ENCODE data around the gene NOTCH3. TPM values are rescaled to one million over a fixed set of nuclear protein-coding genes. Genes with fewer than 3 reads are reported as not detected.

Gene NOTCH3
- polyA plus RNA-seq, 2 donors = 34.7 to 46.2 TPM

DNA sequence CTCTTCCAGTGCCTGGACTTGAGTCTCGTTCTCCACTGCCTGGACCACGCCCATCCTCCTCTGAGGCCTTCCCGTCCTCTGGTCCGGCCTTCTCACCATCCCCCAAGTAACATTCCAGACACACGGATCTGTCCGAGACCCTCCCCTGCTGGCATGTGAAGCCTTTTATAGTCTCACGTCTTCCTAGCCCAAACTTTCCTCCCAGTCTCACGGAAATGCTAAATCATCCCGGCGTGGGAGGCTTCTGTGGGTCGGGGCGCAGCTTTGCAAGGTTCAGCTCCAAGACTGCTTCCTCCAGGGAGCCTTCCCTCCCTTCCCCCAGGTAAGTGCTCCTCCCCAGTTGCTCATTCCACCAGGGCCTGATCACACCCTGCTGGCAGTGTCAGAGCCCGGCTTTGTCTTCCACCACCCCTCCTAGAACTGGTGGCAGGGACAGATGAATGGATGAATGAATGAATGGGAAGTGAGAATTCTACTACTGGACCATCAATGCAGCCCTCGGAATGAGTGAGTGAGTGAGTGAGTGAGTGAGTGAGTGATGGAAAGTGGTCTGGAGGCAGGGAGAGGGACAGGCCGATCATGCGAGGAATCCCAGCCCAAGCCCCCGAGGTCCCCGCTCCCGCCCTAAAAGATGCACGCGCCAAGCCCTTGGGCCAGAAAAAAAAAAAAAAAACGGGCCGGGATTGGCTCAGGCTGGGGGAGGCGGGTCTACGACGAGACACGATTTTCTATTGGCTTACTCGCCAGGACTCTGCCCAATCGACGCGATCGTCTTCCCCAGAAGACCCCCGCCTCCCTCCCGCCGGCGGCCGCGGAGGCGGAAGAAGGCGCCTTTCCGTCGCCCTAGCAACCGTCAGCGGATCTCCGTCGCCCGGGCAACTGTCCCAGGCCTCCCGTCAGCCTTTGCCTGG is 22.2 kb upstream of the NOTCH3 start:
- peak overlapping the region; percentile 45 to 55 for H3K4me3 ChIP-seq (ENCODE audit: low read depth in 1 of 2, low read length in 2 of 2)

DNA sequence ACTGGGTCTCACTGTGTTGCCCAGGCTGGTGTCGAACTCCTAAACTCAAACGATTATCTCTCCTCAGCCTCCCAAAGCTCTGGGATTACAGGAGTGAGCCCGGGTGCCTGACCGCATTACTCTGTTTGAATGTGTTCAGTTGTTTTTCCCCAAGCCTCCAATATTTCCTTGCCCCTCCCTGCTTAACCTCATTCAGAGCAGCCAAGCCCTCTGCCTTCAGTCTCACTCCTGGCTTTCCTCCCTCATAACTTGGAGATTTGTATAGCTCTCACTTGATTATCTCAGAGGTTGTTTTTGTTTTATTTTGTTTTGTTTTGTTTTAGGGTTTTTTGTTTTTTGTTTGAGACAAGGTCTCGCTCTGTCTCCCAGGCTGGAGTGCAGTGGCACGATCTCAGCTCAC is 20.0 kb upstream of the NOTCH3 start:
- Histone ChIP-seq H3K9me3 (ENCODE audit: control insufficient read depth in 2 of 2, insufficient read depth in 1 of 2, low read depth in 1 of 2, low read length in 1 of 2) (no peaks in the 10 kb centered on the region), H3K27me3 (ENCODE audit: control insufficient read depth in 1 of 2, insufficient read depth in 2 of 2, low read length in 2 of 2) (no peaks in the 10 kb centered on the region), H3K4me1 (ENCODE audit: control insufficient read depth in 2 of 2, insufficient read depth in 2 of 2, low read length in 1 of 2) (peaks cover 3 to 16% of the 10 kb centered on the region in 2 donors), H3K36me3 (ENCODE audit: control insufficient read depth in 2 of 2, insufficient read depth in 2 of 2, low read length in 1 of 2) (no peaks in the 10 kb centered on the region), H3K27ac (ENCODE audit: low read depth in 2 of 2, low read length in 1 of 2) (peak overlapping the region; percentile 7 to 23), H3K4me3 (ENCODE audit: low read depth in 1 of 2, low read length in 2 of 2) (no peak overlapping the region)
- WGBS, 2 donors = 57 to 64% methylated on average over 6 of the region's 6 CpGs

More for the DNA sequence above, 22.2 kb upstream of the NOTCH3 start:
- Histone ChIP-seq H3K36me3 (ENCODE audit: control insufficient read depth in 2 of 2, insufficient read depth in 2 of 2, low read length in 1 of 2) (peaks cover 0 to 3% of the 10 kb centered on the region in 2 donors), H3K27me3 (ENCODE audit: control insufficient read depth in 1 of 2, insufficient read depth in 2 of 2, low read length in 2 of 2) (no peaks in the 10 kb centered on the region), H3K9me3 (ENCODE audit: control insufficient read depth in 2 of 2, insufficient read depth in 1 of 2, low read depth in 1 of 2, low read length in 1 of 2) (no peaks in the 10 kb centered on the region), H3K27ac (ENCODE audit: low read depth in 2 of 2, low read length in 1 of 2) (peak overlapping the region in 1 of 2 donors; percentile 75), H3K4me1 (ENCODE audit: control insufficient read depth in 2 of 2, insufficient read depth in 2 of 2, low read length in 1 of 2) (peaks cover 3 to 16% of the 10 kb centered on the region in 2 donors)
- WGBS, 2 donors = 1 to 2% methylated on average over 44 to 48 of the region's 48 CpGs

DNA sequence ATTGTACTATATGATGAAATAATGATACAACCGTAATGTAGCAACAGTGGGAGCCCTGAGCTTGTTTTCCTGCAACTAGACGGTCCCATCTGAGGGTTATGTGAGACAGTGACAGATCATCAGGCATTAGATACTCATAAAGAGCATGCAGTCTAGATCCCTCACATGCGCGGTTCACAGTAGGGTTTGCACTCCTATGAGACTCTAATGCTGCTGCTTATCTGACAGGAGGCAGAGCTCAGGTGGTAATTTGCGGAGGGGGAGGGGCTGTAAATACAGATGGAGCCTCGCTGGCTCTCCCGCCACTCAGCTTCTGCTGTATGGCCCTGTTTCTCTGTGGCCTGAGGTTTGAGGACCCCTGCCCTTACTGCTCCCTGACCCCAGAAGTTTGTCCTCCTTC is 17.7 kb upstream of the NOTCH3 start:
- 74 to 84% methylated on average over 7 of the region's 7 CpGs for WGBS, 2 donors
- Histone ChIP-seq H3K27me3 (ENCODE audit: control insufficient read depth in 1 of 2, insufficient read depth in 2 of 2, low read length in 2 of 2) (no peaks in the 10 kb centered on the region), H3K36me3 (ENCODE audit: control insufficient read depth in 2 of 2, insufficient read depth in 2 of 2, low read length in 1 of 2) (no peaks in the 10 kb centered on the region), H3K4me1 (ENCODE audit: control insufficient read depth in 2 of 2, insufficient read depth in 2 of 2, low read length in 1 of 2) (peaks cover under 1 to 10% of the 10 kb centered on the region in 2 donors), H3K27ac (ENCODE audit: low read depth in 2 of 2, low read length in 1 of 2) (no peak overlapping the region), H3K4me3 (ENCODE audit: low read depth in 1 of 2, low read length in 2 of 2) (no peak overlapping the region), H3K9me3 (ENCODE audit: control insufficient read depth in 2 of 2, insufficient read depth in 1 of 2, low read depth in 1 of 2, low read length in 1 of 2) (no peaks in the 10 kb centered on the region)

DNA sequence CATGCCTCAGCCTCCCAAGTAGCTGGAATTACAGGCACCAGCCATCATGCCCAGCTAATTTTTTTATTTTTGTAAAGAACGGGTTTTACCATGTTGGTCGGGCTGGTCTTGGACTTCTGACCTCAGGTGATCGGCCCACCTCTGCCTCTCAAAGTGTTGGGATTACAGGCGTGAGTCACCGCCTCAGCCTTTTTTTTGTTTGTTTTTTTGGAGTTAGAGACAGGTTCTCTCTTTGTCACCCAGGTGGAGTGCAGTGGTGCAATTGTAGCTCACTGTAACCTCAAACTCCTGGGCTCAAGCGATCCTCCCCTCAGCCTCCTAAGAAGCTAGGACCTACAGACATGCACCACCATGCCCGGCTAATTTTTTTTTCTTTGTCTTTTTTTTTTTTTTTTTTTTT is 15.6 kb upstream of the NOTCH3 start:
- peak overlapping the region; percentile 27 to 55 for H3K27ac ChIP-seq (ENCODE audit: low read depth in 2 of 2, low read length in 1 of 2)
- H3K4me1 ChIP-seq (ENCODE audit: control insufficient read depth in 2 of 2, insufficient read depth in 2 of 2, low read length in 1 of 2) = peaks cover 0 to 2% of the 10 kb centered on the region in 2 donors
- no peaks in the 10 kb centered on the region for H3K27me3 ChIP-seq (ENCODE audit: control insufficient read depth in 1 of 2, insufficient read depth in 2 of 2, low read length in 2 of 2)
- no peaks in the 10 kb centered on the region for H3K9me3 ChIP-seq (ENCODE audit: control insufficient read depth in 2 of 2, insufficient read depth in 1 of 2, low read depth in 1 of 2, low read length in 1 of 2)
- WGBS, 2 donors = 50 to 54% methylated on average over 7 of the region's 7 CpGs
- no peak overlapping the region for H3K4me3 ChIP-seq (ENCODE audit: low read depth in 1 of 2, low read length in 2 of 2)
- no peaks in the 10 kb centered on the region for H3K36me3 ChIP-seq (ENCODE audit: control insufficient read depth in 2 of 2, insufficient read depth in 2 of 2, low read length in 1 of 2)

DNA sequence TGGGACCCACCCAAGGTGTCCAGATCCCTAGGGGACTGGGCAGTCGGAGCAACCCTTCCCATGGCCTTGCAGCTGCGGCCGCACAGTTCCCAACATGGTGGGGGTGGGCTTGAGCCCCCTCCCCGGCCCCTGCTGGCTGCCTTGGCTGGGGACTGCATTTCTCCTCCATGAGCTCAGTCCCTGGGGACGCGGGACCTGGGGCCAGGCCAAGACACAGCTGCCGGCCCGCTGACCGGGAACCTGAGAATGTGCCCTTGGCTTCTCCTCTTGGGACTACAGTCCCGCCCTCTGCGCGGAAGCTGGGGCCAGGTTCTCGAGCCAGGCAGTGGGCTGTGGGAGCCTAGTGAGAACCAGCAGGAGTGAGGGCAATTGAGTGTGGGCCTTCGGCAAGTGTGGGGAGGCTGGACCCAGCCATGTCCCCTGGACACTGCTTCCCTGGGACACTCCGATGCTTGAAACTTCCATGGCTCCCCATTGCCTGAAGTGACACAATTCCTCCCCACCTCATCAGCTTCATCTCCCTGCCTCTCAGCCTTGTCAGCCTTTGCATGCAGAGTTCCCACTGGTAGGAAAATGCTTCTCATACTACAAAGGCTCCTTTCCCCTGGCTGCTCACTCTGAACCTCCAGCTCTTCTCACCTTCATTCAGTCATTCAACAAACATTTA is 13.1 kb upstream of the NOTCH3 start:
- H3K27me3 ChIP-seq (ENCODE audit: control insufficient read depth in 1 of 2, insufficient read depth in 2 of 2, low read length in 2 of 2) = no peaks in the 10 kb centered on the region
- no peaks in the 10 kb centered on the region for H3K36me3 ChIP-seq (ENCODE audit: control insufficient read depth in 2 of 2, insufficient read depth in 2 of 2, low read length in 1 of 2)
- H3K9me3 ChIP-seq (ENCODE audit: control insufficient read depth in 2 of 2, insufficient read depth in 1 of 2, low read depth in 1 of 2, low read length in 1 of 2) = no peaks in the 10 kb centered on the region
- WGBS, 2 donors = 68 to 76% methylated on average over 15 of the region's 15 CpGs
- H3K4me3 ChIP-seq (ENCODE audit: low read depth in 1 of 2, low read length in 2 of 2) = no peak overlapping the region
- H3K27ac ChIP-seq (ENCODE audit: low read depth in 2 of 2, low read length in 1 of 2) = no peak overlapping the region
- peaks cover 0 to 3% of the 10 kb centered on the region in 2 donors for H3K4me1 ChIP-seq (ENCODE audit: control insufficient read depth in 2 of 2, insufficient read depth in 2 of 2, low read length in 1 of 2)

DNA sequence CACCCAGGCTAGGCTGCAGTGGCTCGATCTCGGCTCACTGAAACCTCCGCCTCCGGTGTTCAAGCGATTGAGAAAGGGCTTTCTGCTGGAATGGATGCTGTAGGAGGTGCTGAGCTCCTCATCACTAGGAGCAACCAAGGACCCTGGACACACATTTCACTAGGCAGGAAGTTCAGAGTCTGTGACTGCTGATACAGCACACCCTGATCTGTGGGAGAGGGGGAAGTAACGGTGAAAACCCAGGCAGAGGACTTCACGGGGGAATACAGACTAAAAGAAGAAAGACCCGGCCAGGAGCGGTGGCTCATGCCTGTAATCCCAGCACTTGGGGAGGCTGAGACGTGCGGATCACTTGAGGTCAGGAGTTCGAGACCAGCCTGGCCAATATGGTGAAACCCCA is 11.9 kb upstream of the NOTCH3 start:
- H3K27ac ChIP-seq (ENCODE audit: low read depth in 2 of 2, low read length in 1 of 2) = no peak overlapping the region

DNA sequence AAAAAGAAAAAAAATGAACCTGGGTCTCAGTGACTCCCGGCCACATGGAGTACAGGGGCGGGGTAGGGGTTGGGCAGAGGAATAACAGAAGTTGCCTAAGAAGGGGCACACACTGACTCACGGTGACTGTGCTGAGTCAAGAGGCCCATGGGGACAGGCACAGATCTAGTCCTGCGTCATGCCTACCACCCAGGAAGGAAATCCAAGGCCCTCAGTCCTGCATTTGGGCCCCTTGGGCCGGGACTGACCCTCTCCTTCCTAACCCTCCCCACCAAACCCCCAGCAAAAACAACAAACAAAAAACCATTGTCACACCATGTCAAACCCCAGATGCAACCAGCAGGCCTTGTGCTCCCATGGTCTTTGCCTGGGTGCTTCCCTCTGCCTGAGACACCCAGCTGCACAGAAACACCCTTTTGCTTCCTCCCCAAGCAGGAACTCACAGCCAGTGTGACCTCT is 9.6 kb upstream of the NOTCH3 start:
- peaks cover 0 to 3% of the 10 kb centered on the region in 2 donors for H3K4me1 ChIP-seq (ENCODE audit: control insufficient read depth in 2 of 2, insufficient read depth in 2 of 2, low read length in 1 of 2)
- H3K27ac ChIP-seq (ENCODE audit: low read depth in 2 of 2, low read length in 1 of 2) = peak overlapping the region; percentile 58 to 77
- no peaks in the 10 kb centered on the region for H3K36me3 ChIP-seq (ENCODE audit: control insufficient read depth in 2 of 2, insufficient read depth in 2 of 2, low read length in 1 of 2)
- WGBS, 2 donors = 57 to 64% methylated on average over 5 of the region's 5 CpGs
- no peaks in the 10 kb centered on the region for H3K9me3 ChIP-seq (ENCODE audit: control insufficient read depth in 2 of 2, insufficient read depth in 1 of 2, low read depth in 1 of 2, low read length in 1 of 2)
- H3K27me3 ChIP-seq (ENCODE audit: control insufficient read depth in 1 of 2, insufficient read depth in 2 of 2, low read length in 2 of 2) = no peaks in the 10 kb centered on the region
- no peak overlapping the region for H3K4me3 ChIP-seq (ENCODE audit: low read depth in 1 of 2, low read length in 2 of 2)

More for the DNA sequence above, 11.9 kb upstream of the NOTCH3 start:
- Histone ChIP-seq H3K4me3 (ENCODE audit: low read depth in 1 of 2, low read length in 2 of 2) (no peak overlapping the region), H3K4me1 (ENCODE audit: control insufficient read depth in 2 of 2, insufficient read depth in 2 of 2, low read length in 1 of 2) (peaks cover 0 to 3% of the 10 kb centered on the region in 2 donors), H3K9me3 (ENCODE audit: control insufficient read depth in 2 of 2, insufficient read depth in 1 of 2, low read depth in 1 of 2, low read length in 1 of 2) (no peaks in the 10 kb centered on the region), H3K27me3 (ENCODE audit: control insufficient read depth in 1 of 2, insufficient read depth in 2 of 2, low read length in 2 of 2) (no peaks in the 10 kb centered on the region), H3K36me3 (ENCODE audit: control insufficient read depth in 2 of 2, insufficient read depth in 2 of 2, low read length in 1 of 2) (no peaks in the 10 kb centered on the region)
- 92 to 94% methylated on average over 12 of the region's 12 CpGs for WGBS, 2 donors

DNA sequence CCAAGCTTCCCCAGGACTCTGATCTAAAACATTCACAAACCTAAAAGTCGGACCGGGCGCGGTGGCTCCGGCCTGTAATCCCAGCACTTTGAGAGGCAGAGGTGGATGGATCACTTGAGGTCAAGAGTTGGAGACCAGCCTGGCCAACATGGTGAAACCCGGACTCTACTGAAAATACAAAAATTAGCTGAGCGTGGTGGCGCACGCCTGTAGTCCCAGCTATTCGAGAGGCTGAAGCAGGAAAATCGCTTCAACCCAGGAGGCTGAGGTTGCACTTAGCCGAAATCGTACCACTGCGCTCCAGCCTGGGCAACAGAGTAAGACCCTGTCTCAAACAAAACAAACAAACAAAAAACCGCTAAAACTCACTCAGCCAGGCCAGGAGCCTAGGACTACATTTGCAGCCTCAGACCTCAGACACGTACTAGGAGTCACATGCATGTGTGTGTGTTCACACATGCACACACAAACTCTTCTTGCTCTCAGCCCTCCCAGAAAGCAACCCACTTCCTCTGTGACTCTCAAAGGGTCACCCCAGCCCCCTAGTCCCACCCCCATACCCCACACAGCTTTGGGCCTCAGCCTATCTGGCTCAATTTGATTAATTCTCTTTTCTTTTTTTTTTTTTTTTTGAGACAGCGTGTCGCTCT is 704 bp upstream of the NOTCH3 start:
- H3K27me3 ChIP-seq (ENCODE audit: control insufficient read depth in 1 of 2, insufficient read depth in 2 of 2, low read length in 2 of 2) = no peaks in the 10 kb centered on the region
- WGBS, 2 donors = 86 to 90% methylated on average over 18 of the region's 18 CpGs
- peaks cover 0 to 2% of the 10 kb centered on the region in 2 donors for H3K9me3 ChIP-seq (ENCODE audit: control insufficient read depth in 2 of 2, insufficient read depth in 1 of 2, low read depth in 1 of 2, low read length in 1 of 2)
- H3K4me1 ChIP-seq (ENCODE audit: control insufficient read depth in 2 of 2, insufficient read depth in 2 of 2, low read length in 1 of 2) = peaks cover 0 to 16% of the 10 kb centered on the region in 2 donors
- H3K36me3 ChIP-seq (ENCODE audit: control insufficient read depth in 2 of 2, insufficient read depth in 2 of 2, low read length in 1 of 2) = peaks cover 0 to 11% of the 10 kb centered on the region in 2 donors
- H3K4me3 ChIP-seq (ENCODE audit: low read depth in 1 of 2, low read length in 2 of 2) = peak overlapping the region; percentile 16 to 76
- peak overlapping the region; percentile 26 to 97 for H3K27ac ChIP-seq (ENCODE audit: low read depth in 2 of 2, low read length in 1 of 2)

Measured in esophagus (tissue), 2 donors.